Activated T-helper 1 cell treated with anti-CD3 and anti-CD28 coated beads, Interleukin-2, amount 50 U/mL, for 16 hours (primary cell): ENCODE data around the gene ANAPC2.

Experiments used
- DNase-seq, 2 donors: peaks; one replicate each; pipeline ENCODE4 v3.0.0-alpha.2; 2020; ENCODE audit warnings: low read depth in 1 of 2, low spot score in 1 of 2

Gene ANAPC2

GRCh38 chr9:137216188-137216965 is 28.0 kb upstream of the ANAPC2 start:
- no peak for DNase-seq

GRCh38 chr9:137215196-137215986 is 27.0 kb upstream of the ANAPC2 start:
- no peak for DNase-seq

GRCh38 chr9:137214620-137215019 is 26.3 kb upstream of the ANAPC2 start:
- no peak for DNase-seq

- no peak for DNase-seq
These were observed 25.1 kb upstream of the ANAPC2 start for GRCh38 chr9:137213160-137214060.

GRCh38 chr9:137212520-137212919 is 24.2 kb upstream of the ANAPC2 start:
- DNase-seq, result no peak

GRCh38 chr9:137211532-137211931 is 23.2 kb upstream of the ANAPC2 start:
- DNase-seq, result no peak

GRCh38 chr9:137206602-137207001 is 18.2 kb upstream of the ANAPC2 start:
- DNase-seq, result no peak

- peak; percentile 89 to 91 for DNase-seq
These were observed 17.0 kb upstream of the ANAPC2 start, which contains the start of the genes NDOR1 and TMEM203 for GRCh38 chr9:137205126-137206069. TSS of gene NDOR1 (plus strand) at chr9:137205700. CDS start at chr9:137205778, 78 bp downstream. TSS of gene TMEM203 (minus strand) at chr9:137205648. CDS start at chr9:137205414, 234 bp downstream.

- DNase-seq, result no peak
These were observed 16.4 kb upstream of the ANAPC2 start for GRCh38 chr9:137204731-137205125.

- DNase-seq, result no peak
These were observed 14.6 kb upstream of the ANAPC2 start for GRCh38 chr9:137202966-137203365.

GRCh38 chr9:137201205-137201868 is 13.0 kb upstream of the ANAPC2 start:
- no peak for DNase-seq

- peak; percentile 93 to 98 for DNase-seq
These were observed 12.2 kb upstream of the ANAPC2 start, which contains the start of gene TPRN for GRCh38 chr9:137200311-137201204. TSS of gene TPRN (minus strand) at chr9:137200741. CDS start at chr9:137200711, 30 bp downstream.

GRCh38 chr9:137199411-137200121 is 11.2 kb upstream of the ANAPC2 start:
- DNase-seq, result no peak

GRCh38 chr9:137198902-137199283 is 10.5 kb upstream of the ANAPC2 start:
- no peak for DNase-seq

- no peak for DNase-seq
These were observed 9.9 kb upstream of the ANAPC2 start for GRCh38 chr9:137198051-137198901.

GRCh38 chr9:137195525-137196220 is 7.3 kb upstream of the ANAPC2 start:
- DNase-seq, result no peak
